Measurements from ENCODE around the gene TRIM29. TPM values are rescaled to one million over a fixed set of nuclear protein-coding genes. Genes with fewer than 3 reads are reported as not detected.

Gene TRIM29
- total and polyA plus RNA-seq, 4 donors: 4.4 to 26.6 (median 16.9) TPM

GRCh38 chr11:120183701-120184141, 45.8 kb upstream of the TRIM29 start:
- peaks cover 0 to 78% (median 48%) of the 10 kb centered on the region in 5 donors for H3K4me1 ChIP-seq (ENCODE audit: control insufficient read depth in 5 of 5, insufficient read depth in 5 of 5, low read length in 5 of 5)
- no peak for ATAC-seq (ENCODE audit: insufficient read depth, low FRiP score)
- no peak overlapping the region for H3K9ac ChIP-seq (ENCODE audit: insufficient read depth in 1 of 2, low read length in 2 of 2)
- peak overlapping the region in 1 of 2 donors; percentile 49 for H3K27ac ChIP-seq (ENCODE audit: low read depth in 1 of 2, low read length in 1 of 2)
- H3K9me3 ChIP-seq (ENCODE audit: control insufficient read depth in 4 of 4, insufficient read depth in 3 of 4, low read length in 3 of 4): no peaks in the 10 kb centered on the region
- no peak for DNase-seq
- H3K4me3 ChIP-seq: no peak overlapping the region
- no peaks in the 10 kb centered on the region for H3K27me3 ChIP-seq (ENCODE audit: control insufficient read depth in 3 of 3, insufficient read depth in 3 of 3, low read length in 2 of 3)
- WGBS, 2 donors: 88 to 95% methylated on average over 7 of the region's 7 CpGs
- TF ChIP-seq CTCF (IDR thresholded peaks at IDR 0.05; ENCODE audit: control extremely low read depth, extremely low read depth): no peak
- H3K36me3 ChIP-seq (ENCODE audit: control insufficient read depth in 4 of 4, insufficient read depth in 4 of 4, low read length in 4 of 4): no peaks in the 10 kb centered on the region

GRCh38 chr11:120182790-120183491, 45.0 kb upstream of the TRIM29 start:
- Histone ChIP-seq H3K4me1 (ENCODE audit: control insufficient read depth in 5 of 5, insufficient read depth in 5 of 5, low read length in 5 of 5) (peaks cover 0 to 75% (median 42%) of the 10 kb centered on the region in 5 donors), H3K27ac (ENCODE audit: low read depth in 1 of 2, low read length in 1 of 2) (no peak overlapping the region), H3K4me3 (no peak overlapping the region), H3K9ac (ENCODE audit: insufficient read depth in 1 of 2, low read length in 2 of 2) (no peak overlapping the region), H3K9me3 (ENCODE audit: control insufficient read depth in 4 of 4, insufficient read depth in 3 of 4, low read length in 3 of 4) (no peaks in the 10 kb centered on the region), H3K27me3 (ENCODE audit: control insufficient read depth in 3 of 3, insufficient read depth in 3 of 3, low read length in 2 of 3) (no peaks in the 10 kb centered on the region), H3K36me3 (ENCODE audit: control insufficient read depth in 4 of 4, insufficient read depth in 4 of 4, low read length in 4 of 4) (no peaks in the 10 kb centered on the region)
- DNase-seq (no peak), ATAC-seq (ENCODE audit: insufficient read depth, low FRiP score) (no peak)
- 78 to 82% methylated on average over 5 of the region's 5 CpGs for WGBS, 2 donors
- no peak for TF ChIP-seq CTCF (IDR thresholded peaks at IDR 0.05; ENCODE audit: control extremely low read depth, extremely low read depth)

- Histone ChIP-seq H3K27me3 (ENCODE audit: control insufficient read depth in 3 of 3, insufficient read depth in 3 of 3, low read length in 2 of 3) (no peaks in the 10 kb centered on the region), H3K4me3 (no peak overlapping the region), H3K9me3 (ENCODE audit: control insufficient read depth in 4 of 4, insufficient read depth in 3 of 4, low read length in 3 of 4) (no peaks in the 10 kb centered on the region), H3K36me3 (ENCODE audit: control insufficient read depth in 4 of 4, insufficient read depth in 4 of 4, low read length in 4 of 4) (no peaks in the 10 kb centered on the region), H3K27ac (ENCODE audit: low read depth in 1 of 2, low read length in 1 of 2) (no peak overlapping the region), H3K9ac (ENCODE audit: insufficient read depth in 1 of 2, low read length in 2 of 2) (no peak overlapping the region), H3K4me1 (ENCODE audit: control insufficient read depth in 5 of 5, insufficient read depth in 5 of 5, low read length in 5 of 5) (peaks cover 0 to 69% (median 36%) of the 10 kb centered on the region in 5 donors)
- WGBS, 2 donors: 63 to 71% methylated on average over 7 of the region's 7 CpGs
- DNase-seq (peak in 1 of 3 donors; percentile 37), ATAC-seq (ENCODE audit: insufficient read depth, low FRiP score) (no peak)
- TF ChIP-seq CTCF (IDR thresholded peaks at IDR 0.05; ENCODE audit: control extremely low read depth, extremely low read depth): no peak
These were observed 44.5 kb upstream of the TRIM29 start for GRCh38 chr11:120182372-120182771.
